H9 (cell line): ENCODE results near the gene TMCO6. TPM values are rescaled to one million over a fixed set of nuclear protein-coding genes. Genes with fewer than 3 reads are reported as not detected.

Experiments
- DNase-seq: peaks from one replicate; pipeline ENCODE4 v3.0.0-alpha.2; 2017
- H2AFZ ChIP-seq: one replicate; pipeline ENCODE4 v1.6.1; 2013; ENCODE audit warnings: mild to moderate bottlenecking, low read length, control low read depth, moderate library complexity
- H2AK5ac ChIP-seq: 2 replicates; pipeline ENCODE4 v1.6.1; 2013; ENCODE audit warnings: low read length, control low read depth, mixed read lengths; ENCODE audit not compliant: insufficient read length
- H2BK120ac ChIP-seq: one replicate; pipeline ENCODE4 v1.6.1; 2013; ENCODE audit warnings: low read depth, mild to moderate bottlenecking, low read length, control low read depth, inconsistent platforms; ENCODE audit not compliant: poor library complexity, severe bottlenecking
- H2BK12ac ChIP-seq: 2 replicates; pipeline ENCODE4 v1.6.1; 2013; ENCODE audit warnings: low read length, control low read depth, mixed read lengths, low read depth; ENCODE audit not compliant: insufficient read length
- H2BK15ac ChIP-seq: 2 replicates; pipeline ENCODE4 v1.6.1; 2013; ENCODE audit warnings: low read depth, low read length, control low read depth
- H2BK20ac ChIP-seq: one replicate; pipeline ENCODE4 v1.6.1; 2013; ENCODE audit warnings: low read depth, mild to moderate bottlenecking, low read length, control low read depth, inconsistent platforms; ENCODE audit not compliant: poor library complexity, severe bottlenecking
- H2BK5ac ChIP-seq: 2 replicates; pipeline ENCODE4 v1.6.1; 2013; ENCODE audit warnings: low read length, control low read depth, mixed read lengths; ENCODE audit not compliant: insufficient read length
- H3K14ac ChIP-seq: 2 replicates; pipeline ENCODE4 v1.6.1; 2013; ENCODE audit warnings: low read length, control low read depth; ENCODE audit not compliant: insufficient read depth
- H3K18ac ChIP-seq: 2 replicates; pipeline ENCODE4 v1.6.1; 2013; ENCODE audit warnings: low read depth, mild to moderate bottlenecking, mixed read lengths, low read length, control low read depth; ENCODE audit not compliant: insufficient read length
- H3K23ac ChIP-seq: 2 replicates; pipeline ENCODE4 v1.6.1; 2013; ENCODE audit warnings: low read length, control low read depth, mixed read lengths, low read depth; ENCODE audit not compliant: insufficient read length
- H3K23me2 ChIP-seq: 2 replicates; pipeline ENCODE4 v1.6.1; 2013; ENCODE audit warnings: low read depth, mild to moderate bottlenecking, mixed read lengths, low read length, control low read depth; ENCODE audit not compliant: insufficient read length, poor library complexity, severe bottlenecking
- H3K27ac ChIP-seq: 2 replicates; pipeline ENCODE4 v1.5.1; 2013; ENCODE audit warnings: low read length, control low read depth, mixed read lengths, low read depth; ENCODE audit not compliant: insufficient read length
- H3K27me3 ChIP-seq: 2 replicates; pipeline ENCODE4 v1.6.1; 2013; ENCODE audit warnings: low read length, control low read depth, inconsistent platforms; ENCODE audit not compliant: insufficient read depth
- H3K4ac ChIP-seq: 2 replicates; pipeline ENCODE4 v1.6.1; 2013; ENCODE audit warnings: low read depth, mild to moderate bottlenecking, control low read depth, inconsistent platforms, low read length, moderate library complexity
- H3K4me1 ChIP-seq: 2 replicates; pipeline ENCODE4 v1.6.1; 2013; ENCODE audit warnings: low read length, control low read depth, inconsistent platforms; ENCODE audit not compliant: insufficient read depth
- H3K4me2 ChIP-seq: 2 replicates; pipeline ENCODE4 v1.6.1; 2013; ENCODE audit warnings: low read length, control low read depth, mixed read lengths; ENCODE audit not compliant: insufficient read length, insufficient read depth
- H3K56ac ChIP-seq: 2 replicates; pipeline ENCODE4 v1.6.1; 2013; ENCODE audit warnings: low read depth, mild to moderate bottlenecking, mixed read lengths, low read length, control low read depth; ENCODE audit not compliant: insufficient read length
- H3K79me1 ChIP-seq: 2 replicates; pipeline ENCODE4 v1.6.1; 2013; ENCODE audit warnings: low read depth, mild to moderate bottlenecking, moderate library complexity, low read length, control low read depth, inconsistent platforms; ENCODE audit not compliant: insufficient read depth, poor library complexity, severe bottlenecking
- H3K79me2 ChIP-seq: 2 replicates; pipeline ENCODE4 v1.6.1; 2013; ENCODE audit warnings: low read length, control low read depth, inconsistent platforms; ENCODE audit not compliant: insufficient read depth
- H3K9ac ChIP-seq: 2 replicates; pipeline ENCODE4 v1.6.1; 2013; ENCODE audit warnings: low read length, control low read depth, mixed read lengths; ENCODE audit not compliant: insufficient read length; ENCODE audit errors: extremely low read depth
- H3K9me3 ChIP-seq: one replicate; pipeline ENCODE4 v1.6.1; 2013; ENCODE audit warnings: low read depth, low read length, inconsistent platforms; ENCODE audit not compliant: control insufficient read depth
- H3T11ph ChIP-seq: one replicate; pipeline ENCODE4 v1.6.1; 2013; ENCODE audit warnings: mild to moderate bottlenecking, low read length, control low read depth, inconsistent platforms
- H4K20me1 ChIP-seq: one replicate; pipeline ENCODE4 v1.6.1; 2013; ENCODE audit not compliant: control insufficient read depth, insufficient read length, insufficient read depth
- H4K5ac ChIP-seq: 2 replicates; pipeline ENCODE4 v1.6.1; 2013; ENCODE audit warnings: low read depth, mild to moderate bottlenecking, mixed read lengths, low read length, control low read depth; ENCODE audit not compliant: insufficient read length
- H4K8ac ChIP-seq: replicated peaks from 2 replicates; pipeline ENCODE4 v1.6.1; 2013; ENCODE audit warnings: low read length, control low read depth, mixed read lengths, low read depth; ENCODE audit not compliant: insufficient read length
- H4K91ac ChIP-seq: 2 replicates; pipeline ENCODE4 v1.6.1; 2013; ENCODE audit warnings: low read depth, mild to moderate bottlenecking, moderate library complexity, mixed read lengths, low read length, control low read depth; ENCODE audit not compliant: insufficient read length
- H3K27ac Mint-ChIP-seq, 3 experiments: 2 replicates in 2 of 3; 3 replicates in 1 of 3; pipeline ENCODE4 v1.8.0; 2020 to 2021; ENCODE audit warnings: mixed read lengths in 3 of 3, mild to moderate bottlenecking in 1 of 3, moderate library complexity in 1 of 3
- H3K27me3 Mint-ChIP-seq: 2 replicates; pipeline ENCODE4 v1.8.0; 2021; ENCODE audit warnings: low read depth, mild to moderate bottlenecking, moderate library complexity, mixed read lengths
- H3K36me3 Mint-ChIP-seq, 3 experiments: 2 replicates in 2 of 3; 3 replicates in 1 of 3; pipeline ENCODE4 v1.8.0; 2020 to 2021; ENCODE audit warnings: low read depth in 3 of 3, mixed read lengths in 3 of 3; ENCODE audit not compliant: insufficient read depth in 1 of 3
- H3K4me1 Mint-ChIP-seq, 2 experiments: 2 replicates each; pipeline ENCODE4 v1.8.0; 2020; ENCODE audit warnings: mixed read lengths in 2 of 2
- H3K4me3 Mint-ChIP-seq, 2 experiments: 2 replicates in 1 of 2; 3 replicates in 1 of 2; pipeline ENCODE4 v1.8.0; 2020 to 2021; ENCODE audit warnings: mild to moderate bottlenecking in 2 of 2, mixed read lengths in 2 of 2, moderate library complexity in 1 of 2
- H3K9me3 Mint-ChIP-seq, 2 experiments: 2 replicates in 1 of 2; 3 replicates in 1 of 2; pipeline ENCODE4 v1.8.0; 2020; ENCODE audit warnings: mild to moderate bottlenecking in 2 of 2, mixed read lengths in 2 of 2, moderate library complexity in 1 of 2
- WGBS: extraction: QIAGEN DNeasy Blood & Tissue Kit; methylation state at CpG from one replicate; pipeline ENCODE4 v1.1.7; 2013; ENCODE audit warnings: missing lambda C conversion rate, low lambda C conversion rate, mixed read lengths; ENCODE audit not compliant: insufficient read length; ENCODE audit errors: extremely low coverage; 5-methylcytosine and 5-hydroxymethylcytosine counted together
- total RNA-seq: library from RNA; stranded (reverse); gene quantifications from 2 replicates; pipeline ENCODE4 v1.2.1, GENCODE V29; 2021
- TF ChIP-seq, protein P1 (sequence below): fragments of 200-600 bp; sonication (generic); conservative IDR thresholded peaks from 3 replicates; pipeline ENCODE4 v1.8.0; 2021; ENCODE audit warnings: antibody characterized with exemption, mild to moderate bottlenecking

Gene TMCO6
- total RNA-seq, 1 experiment from 2014 or later: 39.3 TPM

DNA sequence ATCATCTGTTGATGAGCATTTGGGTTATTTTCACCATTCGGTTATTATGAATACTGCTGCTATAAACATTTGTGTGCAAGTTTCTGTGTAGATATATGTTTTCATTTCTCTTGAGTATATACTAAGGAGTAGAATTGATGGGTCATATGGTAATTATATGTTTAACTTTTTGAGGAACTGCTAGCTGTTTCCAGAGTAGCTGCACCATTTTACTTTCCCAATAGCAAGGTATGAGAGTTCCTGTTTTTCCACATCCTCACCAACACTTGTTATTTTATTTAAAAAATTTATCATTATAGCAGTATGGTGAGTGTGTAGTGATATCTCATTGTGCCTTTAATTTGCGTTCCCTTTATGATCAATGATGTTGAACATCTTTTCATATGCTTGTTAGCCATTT, 35.5 kb upstream of the TMCO6 start:
- H2AFZ ChIP-seq: no peak overlapping the region
- TF ChIP-seq, protein P1, sequence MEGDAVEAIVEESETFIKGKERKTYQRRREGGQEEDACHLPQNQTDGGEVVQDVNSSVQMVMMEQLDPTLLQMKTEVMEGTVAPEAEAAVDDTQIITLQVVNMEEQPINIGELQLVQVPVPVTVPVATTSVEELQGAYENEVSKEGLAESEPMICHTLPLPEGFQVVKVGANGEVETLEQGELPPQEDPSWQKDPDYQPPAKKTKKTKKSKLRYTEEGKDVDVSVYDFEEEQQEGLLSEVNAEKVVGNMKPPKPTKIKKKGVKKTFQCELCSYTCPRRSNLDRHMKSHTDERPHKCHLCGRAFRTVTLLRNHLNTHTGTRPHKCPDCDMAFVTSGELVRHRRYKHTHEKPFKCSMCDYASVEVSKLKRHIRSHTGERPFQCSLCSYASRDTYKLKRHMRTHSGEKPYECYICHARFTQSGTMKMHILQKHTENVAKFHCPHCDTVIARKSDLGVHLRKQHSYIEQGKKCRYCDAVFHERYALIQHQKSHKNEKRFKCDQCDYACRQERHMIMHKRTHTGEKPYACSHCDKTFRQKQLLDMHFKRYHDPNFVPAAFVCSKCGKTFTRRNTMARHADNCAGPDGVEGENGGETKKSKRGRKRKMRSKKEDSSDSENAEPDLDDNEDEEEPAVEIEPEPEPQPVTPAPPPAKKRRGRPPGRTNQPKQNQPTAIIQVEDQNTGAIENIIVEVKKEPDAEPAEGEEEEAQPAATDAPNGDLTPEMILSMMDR: no peak

More for the DNA sequence above, 35.5 kb upstream of the TMCO6 start:
- Histone ChIP-seq H3K4ac (no peak overlapping the region), H2AK5ac (no peak overlapping the region), H3K23ac (no peak overlapping the region), H3K14ac (no peak overlapping the region), H2BK12ac (no peak overlapping the region), H3K79me1 (no peaks in the 10 kb centered on the region), H3K9me3 (no peaks in the 10 kb centered on the region), H4K91ac (no peak overlapping the region), H3K56ac (no peak overlapping the region), H3K4me2 (no peak overlapping the region), H3K79me2 (no peaks in the 10 kb centered on the region), H4K5ac (no peak overlapping the region), H4K20me1 (no peaks in the 10 kb centered on the region), H3K27ac (no peak overlapping the region), H3K18ac (no peak overlapping the region), H3T11ph (no peak overlapping the region), H3K23me2 (no peaks in the 10 kb centered on the region), H2BK20ac (no peak overlapping the region), H2BK5ac (no peak overlapping the region), H2BK120ac (no peak overlapping the region), H4K8ac (no peak overlapping the region), H3K4me1 (no peaks in the 10 kb centered on the region), H3K27me3 (no peaks in the 10 kb centered on the region), H3K9ac (no peak overlapping the region), H2BK15ac (no peak overlapping the region)
- H3K4me1 Mint-ChIP-seq: no peaks in the 10 kb centered on the region
- H3K27me3 Mint-ChIP-seq: peaks cover 7% of the 10 kb centered on the region
- DNase-seq: no peak
- no peaks in the 10 kb centered on the region for H3K36me3 Mint-ChIP-seq
- WGBS: no CpG with 5 or more reads among the region's 2 CpGs
- H3K4me3 Mint-ChIP-seq: no peak overlapping the region
- no peak overlapping the region for H3K27ac Mint-ChIP-seq
- peaks cover 15 to 28% of the 10 kb centered on the region in 2 experiments; a peak in 4 of 5 replicates for H3K9me3 Mint-ChIP-seq
